Neural progenitor cell (in vitro differentiated cells): ENCODE results near the gene PCSK5.

Experiments used
- EZH2 ChIP-seq: fragments of 200-600 bp; sonication (generic); IDR thresholded peaks from 2 replicates; pipeline ENCODE4 v1.6.1; 2017; ENCODE audit warnings: antibody characterized with exemption, mild to moderate bottlenecking, moderate library complexity
- TF ChIP-seq, protein P1 (sequence below): fragments of 200-600 bp; sonication (generic); IDR thresholded peaks from 2 replicates; pipeline ENCODE4 v1.5.1; 2017; ENCODE audit warnings: antibody characterized with exemption, mild to moderate bottlenecking

- TF ChIP-seq, protein P1, sequence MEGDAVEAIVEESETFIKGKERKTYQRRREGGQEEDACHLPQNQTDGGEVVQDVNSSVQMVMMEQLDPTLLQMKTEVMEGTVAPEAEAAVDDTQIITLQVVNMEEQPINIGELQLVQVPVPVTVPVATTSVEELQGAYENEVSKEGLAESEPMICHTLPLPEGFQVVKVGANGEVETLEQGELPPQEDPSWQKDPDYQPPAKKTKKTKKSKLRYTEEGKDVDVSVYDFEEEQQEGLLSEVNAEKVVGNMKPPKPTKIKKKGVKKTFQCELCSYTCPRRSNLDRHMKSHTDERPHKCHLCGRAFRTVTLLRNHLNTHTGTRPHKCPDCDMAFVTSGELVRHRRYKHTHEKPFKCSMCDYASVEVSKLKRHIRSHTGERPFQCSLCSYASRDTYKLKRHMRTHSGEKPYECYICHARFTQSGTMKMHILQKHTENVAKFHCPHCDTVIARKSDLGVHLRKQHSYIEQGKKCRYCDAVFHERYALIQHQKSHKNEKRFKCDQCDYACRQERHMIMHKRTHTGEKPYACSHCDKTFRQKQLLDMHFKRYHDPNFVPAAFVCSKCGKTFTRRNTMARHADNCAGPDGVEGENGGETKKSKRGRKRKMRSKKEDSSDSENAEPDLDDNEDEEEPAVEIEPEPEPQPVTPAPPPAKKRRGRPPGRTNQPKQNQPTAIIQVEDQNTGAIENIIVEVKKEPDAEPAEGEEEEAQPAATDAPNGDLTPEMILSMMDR = no peak
- no peak for TF ChIP-seq EZH2
Observed at GRCh38 chr9:76355886-76356285, 465.4 kb downstream of the PCSK5 start.
